ENCODE data around the gene FAM118B.

DNA sequence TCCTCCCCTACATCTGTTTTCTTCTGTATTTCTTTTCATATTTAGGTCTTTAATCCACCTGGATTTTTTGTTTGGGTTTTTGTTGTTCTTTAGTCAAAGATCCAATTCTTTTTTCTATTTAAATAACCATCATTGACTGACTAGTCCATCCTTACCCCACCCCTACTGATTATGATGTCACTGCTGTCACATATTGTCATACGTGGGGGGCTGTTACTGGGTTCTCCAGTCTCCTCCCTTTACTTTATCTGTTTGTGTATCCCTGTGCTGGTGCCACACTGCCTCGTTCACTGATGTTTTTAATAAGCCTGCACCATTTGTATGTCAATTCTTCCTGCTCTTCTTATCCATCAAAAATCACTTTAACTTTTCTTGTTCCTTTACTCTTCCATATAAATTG lies 85.4 kb downstream of the FAM118B start:
- TF ChIP-seq, protein P1, sequence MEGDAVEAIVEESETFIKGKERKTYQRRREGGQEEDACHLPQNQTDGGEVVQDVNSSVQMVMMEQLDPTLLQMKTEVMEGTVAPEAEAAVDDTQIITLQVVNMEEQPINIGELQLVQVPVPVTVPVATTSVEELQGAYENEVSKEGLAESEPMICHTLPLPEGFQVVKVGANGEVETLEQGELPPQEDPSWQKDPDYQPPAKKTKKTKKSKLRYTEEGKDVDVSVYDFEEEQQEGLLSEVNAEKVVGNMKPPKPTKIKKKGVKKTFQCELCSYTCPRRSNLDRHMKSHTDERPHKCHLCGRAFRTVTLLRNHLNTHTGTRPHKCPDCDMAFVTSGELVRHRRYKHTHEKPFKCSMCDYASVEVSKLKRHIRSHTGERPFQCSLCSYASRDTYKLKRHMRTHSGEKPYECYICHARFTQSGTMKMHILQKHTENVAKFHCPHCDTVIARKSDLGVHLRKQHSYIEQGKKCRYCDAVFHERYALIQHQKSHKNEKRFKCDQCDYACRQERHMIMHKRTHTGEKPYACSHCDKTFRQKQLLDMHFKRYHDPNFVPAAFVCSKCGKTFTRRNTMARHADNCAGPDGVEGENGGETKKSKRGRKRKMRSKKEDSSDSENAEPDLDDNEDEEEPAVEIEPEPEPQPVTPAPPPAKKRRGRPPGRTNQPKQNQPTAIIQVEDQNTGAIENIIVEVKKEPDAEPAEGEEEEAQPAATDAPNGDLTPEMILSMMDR (IDR thresholded peaks at IDR 0.05; ENCODE audit: poor library complexity): no peak
- no peak for TF ChIP-seq EZH2 (IDR thresholded peaks at IDR 0.05; ENCODE audit: borderline replicate concordance)
- TF ChIP-seq EZH2phosphoT487 (IDR thresholded peaks at IDR 0.05; ENCODE audit: low read depth, severe bottlenecking, unreplicated experiment): no peak
